GM12878 (cell line): ENCODE data around the gene CCDC197. TPM values are rescaled to one million over a fixed set of nuclear protein-coding genes. Genes with fewer than 3 reads are reported as not detected.

Source experiments
- BMI1 ChIP-seq: fragments of 450-650 bp; IDR thresholded peaks from 2 replicates; pipeline ENCODE4 v1.6.1; 2016; ENCODE audit warnings: mild to moderate bottlenecking, moderate library complexity, borderline replicate concordance
- CEBPB ChIP-seq, 2 experiments: fragments of 150-350 bp in 1 of 2; IDR thresholded peaks; 2 replicates each; pipeline ENCODE4 v1.6.1; 2012 to 2014; ENCODE audit warnings: low read depth in 2 of 2, low read length in 2 of 2, borderline replicate concordance in 1 of 2, inconsistent platforms in 1 of 2
- CHD2 ChIP-seq: IDR thresholded peaks from 2 replicates; pipeline ENCODE4 v1.6.1; 2011; ENCODE audit warnings: low read depth, low read length, improper control_type of control experiment, borderline replicate concordance
- ETV6 ChIP-seq, 2 experiments: fragments of 450-650 bp in 1 of 2; IDR thresholded peaks in 1 of 2; conservative IDR thresholded peaks in 1 of 2; 2 replicates each; pipeline ENCODE4 v1.6.1; 2014; ENCODE audit warnings: antibody characterized with exemption in 1 of 2, borderline replicate concordance in 1 of 2, low read depth in 1 of 2, mild to moderate bottlenecking in 1 of 2, moderate library complexity in 1 of 2
- EZH2 ChIP-seq: IDR thresholded peaks from 2 replicates; pipeline ENCODE4 v1.6.1; 2012; ENCODE audit warnings: low read depth, mild to moderate bottlenecking, control low read depth, inconsistent platforms, low read length, borderline replicate concordance; ENCODE audit not compliant: control insufficient read depth
- IRF4 ChIP-seq: IDR thresholded peaks from 2 replicates; pipeline ENCODE4 v1.6.1; 2011; ENCODE audit warnings: low read depth, low read length
- JUNB ChIP-seq: IDR thresholded peaks from 2 replicates; pipeline ENCODE4 v1.6.1; 2016; ENCODE audit warnings: antibody characterized with exemption, mild to moderate bottlenecking
- NR2C2 ChIP-seq: IDR thresholded peaks from 2 replicates; pipeline ENCODE4 v1.6.1; 2011; ENCODE audit warnings: borderline replicate concordance, low read depth; ENCODE audit not compliant: control insufficient read depth, insufficient read length
- NRF1 ChIP-seq: conservative IDR thresholded peaks from 2 replicates; pipeline ENCODE4 v1.6.1; 2011; ENCODE audit warnings: mild to moderate bottlenecking, low read depth, low read length, improper control_type of control experiment
- SREBF1 ChIP-seq: IDR thresholded peaks from 2 replicates; pipeline ENCODE4 v1.6.1; 2012; ENCODE audit warnings: mild to moderate bottlenecking, low read length
- TBL1XR1 ChIP-seq: IDR thresholded peaks from 2 replicates; pipeline ENCODE4 v1.6.1; 2012; ENCODE audit warnings: low read depth, low read length, improper control_type of control experiment
- polyA plus RNA-seq, 11 experiments: library from polyadenylated mRNA; depleted of rRNA in 4 of 11; unstranded in 6 of 11; stranded (reverse) in 5 of 11; fragments of >200 nt; fragmentation: Nextera tagmentation in 4 of 11; fragmentation: Illumina TruSeq in 1 of 11; extraction: Ambion mirVana in 4 of 11; extraction: Trizol in 1 of 11; gene quantifications; 1 replicate in 1 of 11; 2 replicates in 10 of 11; pipeline versions ENCODE4 v1.2.1 to v1.2.3, GENCODE V29; 2011 to 2016; ENCODE audit warnings: inconsistent platforms in 2 of 11, missing spikeins in 2 of 11, low read depth in 1 of 11
- total RNA-seq, 4 experiments: library from RNA; depleted of rRNA in 3 of 4; stranded (reverse); fragments of >200 nt in 3 of 4; fragmentation: Illumina TruSeq in 1 of 4; extraction: Trizol in 1 of 4; gene quantifications; 2 replicates each; pipeline versions ENCODE4 v1.2.1 to v1.2.3, GENCODE V29; 2013 to 2021
- TF ChIP-seq, protein P1 (sequence below): fragments of 450-650 bp; IDR thresholded peaks from 2 replicates; pipeline ENCODE4 v1.6.1; 2018; ENCODE audit warnings: mild to moderate bottlenecking, low read depth, moderate library complexity; ENCODE audit not compliant: partially characterized antibody
- TF ChIP-seq, protein P2 (sequence below): fragments of 450-650 bp; IDR thresholded peaks from 2 replicates; pipeline ENCODE4 v1.6.1; 2017; ENCODE audit warnings: mild to moderate bottlenecking
- TF ChIP-seq, protein P3 (sequence below): IDR thresholded peaks from 2 replicates; pipeline ENCODE4 v1.6.1; 2011; ENCODE audit warnings: borderline replicate concordance, low read depth, mild to moderate bottlenecking, moderate library complexity, mixed read lengths, low read length; ENCODE audit not compliant: insufficient read depth; ENCODE audit errors: extremely low read length
- TF ChIP-seq, protein P4 (sequence below): fragments of 450-650 bp; IDR thresholded peaks from 2 replicates; pipeline ENCODE4 v1.6.1; 2016; ENCODE audit warnings: mild to moderate bottlenecking
- TF ChIP-seq, protein P5 (sequence below): fragments of 450-650 bp; IDR thresholded peaks from 2 replicates; pipeline ENCODE4 v1.6.1; 2017; ENCODE audit warnings: mild to moderate bottlenecking, moderate library complexity

Gene CCDC197
- total and polyA plus RNA-seq, 10 of the 15 experiments (the other 5 are each of a cell fraction or from before 2014, with no cell fraction given), result 0.12 TPM; not detected in 9

DNA sequence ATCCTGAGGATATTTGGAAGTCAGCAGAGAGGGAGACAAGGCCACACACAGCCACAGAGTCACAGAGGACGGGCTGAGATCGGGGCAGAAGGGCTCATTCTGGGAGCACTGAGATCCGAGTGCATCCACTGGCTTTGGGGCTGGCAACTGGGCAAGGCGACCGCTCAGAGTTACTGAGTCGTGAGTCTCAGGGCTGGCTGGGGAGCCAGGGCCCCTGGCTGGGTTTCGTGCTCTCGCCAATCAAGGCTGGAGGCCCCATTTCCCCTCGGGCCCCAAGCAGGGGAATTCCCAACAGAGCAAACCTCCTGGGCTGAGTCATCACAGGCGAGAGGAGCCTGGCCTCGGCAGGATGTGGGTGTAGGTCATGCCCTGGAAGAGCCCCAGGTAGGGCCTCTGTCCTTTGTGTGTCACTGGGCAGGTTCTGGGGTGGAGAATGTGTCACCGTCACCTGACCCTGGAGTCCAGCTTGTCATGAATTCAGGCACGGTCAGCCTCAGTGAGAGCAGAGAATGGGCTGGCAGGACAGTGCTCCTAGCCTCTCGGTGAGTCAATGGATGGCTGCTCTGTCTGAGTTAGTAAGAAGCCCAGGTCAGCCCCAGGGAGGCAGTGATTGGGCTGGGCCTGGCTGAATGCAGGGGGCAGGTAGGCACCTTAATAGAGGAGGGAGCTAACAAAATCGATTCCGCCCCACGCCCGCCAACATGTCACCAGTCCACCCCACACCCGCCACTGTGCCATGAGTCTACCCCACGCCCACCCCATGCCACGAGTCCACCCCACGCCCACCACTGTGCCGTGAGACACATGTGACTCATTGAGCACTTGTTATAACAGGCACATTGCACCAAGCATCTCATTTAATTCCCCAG is 37.6 kb upstream of the CCDC197 start (continued):
- peak; percentile 97 for TF ChIP-seq JUNB
- peak; percentile 100 for TF ChIP-seq TBL1XR1
- no peak for TF ChIP-seq SREBF1
- TF ChIP-seq NRF1, result no peak
- TF ChIP-seq, protein P1, sequence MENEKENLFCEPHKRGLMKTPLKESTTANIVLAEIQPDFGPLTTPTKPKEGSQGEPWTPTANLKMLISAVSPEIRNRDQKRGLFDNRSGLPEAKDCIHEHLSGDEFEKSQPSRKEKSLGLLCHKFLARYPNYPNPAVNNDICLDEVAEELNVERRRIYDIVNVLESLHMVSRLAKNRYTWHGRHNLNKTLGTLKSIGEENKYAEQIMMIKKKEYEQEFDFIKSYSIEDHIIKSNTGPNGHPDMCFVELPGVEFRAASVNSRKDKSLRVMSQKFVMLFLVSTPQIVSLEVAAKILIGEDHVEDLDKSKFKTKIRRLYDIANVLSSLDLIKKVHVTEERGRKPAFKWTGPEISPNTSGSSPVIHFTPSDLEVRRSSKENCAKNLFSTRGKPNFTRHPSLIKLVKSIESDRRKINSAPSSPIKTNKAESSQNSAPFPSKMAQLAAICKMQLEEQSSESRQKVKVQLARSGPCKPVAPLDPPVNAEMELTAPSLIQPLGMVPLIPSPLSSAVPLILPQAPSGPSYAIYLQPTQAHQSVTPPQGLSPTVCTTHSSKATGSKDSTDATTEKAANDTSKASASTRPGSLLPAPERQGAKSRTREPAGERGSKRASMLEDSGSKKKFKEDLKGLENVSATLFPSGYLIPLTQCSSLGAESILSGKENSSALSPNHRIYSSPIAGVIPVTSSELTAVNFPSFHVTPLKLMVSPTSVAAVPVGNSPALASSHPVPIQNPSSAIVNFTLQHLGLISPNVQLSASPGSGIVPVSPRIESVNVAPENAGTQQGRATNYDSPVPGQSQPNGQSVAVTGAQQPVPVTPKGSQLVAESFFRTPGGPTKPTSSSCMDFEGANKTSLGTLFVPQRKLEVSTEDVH, result no peak
- TF ChIP-seq, protein P2, sequence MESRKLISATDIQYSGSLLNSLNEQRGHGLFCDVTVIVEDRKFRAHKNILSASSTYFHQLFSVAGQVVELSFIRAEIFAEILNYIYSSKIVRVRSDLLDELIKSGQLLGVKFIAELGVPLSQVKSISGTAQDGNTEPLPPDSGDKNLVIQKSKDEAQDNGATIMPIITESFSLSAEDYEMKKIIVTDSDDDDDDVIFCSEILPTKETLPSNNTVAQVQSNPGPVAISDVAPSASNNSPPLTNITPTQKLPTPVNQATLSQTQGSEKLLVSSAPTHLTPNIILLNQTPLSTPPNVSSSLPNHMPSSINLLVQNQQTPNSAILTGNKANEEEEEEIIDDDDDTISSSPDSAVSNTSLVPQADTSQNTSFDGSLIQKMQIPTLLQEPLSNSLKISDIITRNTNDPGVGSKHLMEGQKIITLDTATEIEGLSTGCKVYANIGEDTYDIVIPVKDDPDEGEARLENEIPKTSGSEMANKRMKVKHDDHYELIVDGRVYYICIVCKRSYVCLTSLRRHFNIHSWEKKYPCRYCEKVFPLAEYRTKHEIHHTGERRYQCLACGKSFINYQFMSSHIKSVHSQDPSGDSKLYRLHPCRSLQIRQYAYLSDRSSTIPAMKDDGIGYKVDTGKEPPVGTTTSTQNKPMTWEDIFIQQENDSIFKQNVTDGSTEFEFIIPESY, result peak; percentile 60; the same call in 1 of the 2 replicates
- TF ChIP-seq, protein P3, sequence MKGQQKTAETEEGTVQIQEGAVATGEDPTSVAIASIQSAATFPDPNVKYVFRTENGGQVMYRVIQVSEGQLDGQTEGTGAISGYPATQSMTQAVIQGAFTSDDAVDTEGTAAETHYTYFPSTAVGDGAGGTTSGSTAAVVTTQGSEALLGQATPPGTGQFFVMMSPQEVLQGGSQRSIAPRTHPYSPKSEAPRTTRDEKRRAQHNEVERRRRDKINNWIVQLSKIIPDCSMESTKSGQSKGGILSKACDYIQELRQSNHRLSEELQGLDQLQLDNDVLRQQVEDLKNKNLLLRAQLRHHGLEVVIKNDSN, result peak; percentile 60
- TF ChIP-seq CHD2, result peak; percentile 91
- TF ChIP-seq, protein P4, sequence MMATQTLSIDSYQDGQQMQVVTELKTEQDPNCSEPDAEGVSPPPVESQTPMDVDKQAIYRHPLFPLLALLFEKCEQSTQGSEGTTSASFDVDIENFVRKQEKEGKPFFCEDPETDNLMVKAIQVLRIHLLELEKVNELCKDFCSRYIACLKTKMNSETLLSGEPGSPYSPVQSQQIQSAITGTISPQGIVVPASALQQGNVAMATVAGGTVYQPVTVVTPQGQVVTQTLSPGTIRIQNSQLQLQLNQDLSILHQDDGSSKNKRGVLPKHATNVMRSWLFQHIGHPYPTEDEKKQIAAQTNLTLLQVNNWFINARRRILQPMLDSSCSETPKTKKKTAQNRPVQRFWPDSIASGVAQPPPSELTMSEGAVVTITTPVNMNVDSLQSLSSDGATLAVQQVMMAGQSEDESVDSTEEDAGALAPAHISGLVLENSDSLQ, result peak; percentile 56
- TF ChIP-seq EZH2, result 0 out of 2 replicates have a peak, but pooled peaks have one; percentile 53
- TF ChIP-seq, protein P5, sequence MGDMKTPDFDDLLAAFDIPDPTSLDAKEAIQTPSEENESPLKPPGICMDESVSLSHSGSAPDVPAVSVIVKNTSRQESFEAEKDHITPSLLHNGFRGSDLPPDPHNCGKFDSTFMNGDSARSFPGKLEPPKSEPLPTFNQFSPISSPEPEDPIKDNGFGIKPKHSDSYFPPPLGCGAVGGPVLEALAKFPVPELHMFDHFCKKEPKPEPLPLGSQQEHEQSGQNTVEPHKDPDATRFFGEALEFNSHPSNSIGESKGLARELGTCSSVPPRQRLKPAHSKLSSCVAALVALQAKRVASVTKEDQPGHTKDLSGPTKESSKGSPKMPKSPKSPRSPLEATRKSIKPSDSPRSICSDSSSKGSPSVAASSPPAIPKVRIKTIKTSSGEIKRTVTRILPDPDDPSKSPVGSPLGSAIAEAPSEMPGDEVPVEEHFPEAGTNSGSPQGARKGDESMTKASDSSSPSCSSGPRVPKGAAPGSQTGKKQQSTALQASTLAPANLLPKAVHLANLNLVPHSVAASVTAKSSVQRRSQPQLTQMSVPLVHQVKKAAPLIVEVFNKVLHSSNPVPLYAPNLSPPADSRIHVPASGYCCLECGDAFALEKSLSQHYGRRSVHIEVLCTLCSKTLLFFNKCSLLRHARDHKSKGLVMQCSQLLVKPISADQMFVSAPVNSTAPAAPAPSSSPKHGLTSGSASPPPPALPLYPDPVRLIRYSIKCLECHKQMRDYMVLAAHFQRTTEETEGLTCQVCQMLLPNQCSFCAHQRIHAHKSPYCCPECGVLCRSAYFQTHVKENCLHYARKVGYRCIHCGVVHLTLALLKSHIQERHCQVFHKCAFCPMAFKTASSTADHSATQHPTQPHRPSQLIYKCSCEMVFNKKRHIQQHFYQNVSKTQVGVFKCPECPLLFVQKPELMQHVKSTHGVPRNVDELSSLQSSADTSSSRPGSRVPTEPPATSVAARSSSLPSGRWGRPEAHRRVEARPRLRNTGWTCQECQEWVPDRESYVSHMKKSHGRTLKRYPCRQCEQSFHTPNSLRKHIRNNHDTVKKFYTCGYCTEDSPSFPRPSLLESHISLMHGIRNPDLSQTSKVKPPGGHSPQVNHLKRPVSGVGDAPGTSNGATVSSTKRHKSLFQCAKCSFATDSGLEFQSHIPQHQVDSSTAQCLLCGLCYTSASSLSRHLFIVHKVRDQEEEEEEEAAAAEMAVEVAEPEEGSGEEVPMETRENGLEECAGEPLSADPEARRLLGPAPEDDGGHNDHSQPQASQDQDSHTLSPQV, result peak; percentile 82; the same call in 1 of the 2 replicates
- TF ChIP-seq CEBPB (IDR thresholded peaks at IDR 0.05; ENCODE audit: borderline replicate concordance in 1 of 2, low read depth in 2 of 2, low read length in 2 of 2), result no peak; a peak in 1 of 4 replicates
- peak; percentile 76; the same call in 1 of the 2 replicates for TF ChIP-seq BMI1
- peak in 1 of 2 experiments; percentile 98; a peak in 2 of 4 replicates for TF ChIP-seq ETV6 (conservative IDR thresholded peaks at IDR 0.05 in 1 of 2, IDR thresholded peaks at IDR 0.05 in 1 of 2; ENCODE audit: borderline replicate concordance in 1 of 2, low read depth in 1 of 2)
- peak; percentile 94 for TF ChIP-seq IRF4
- TF ChIP-seq NR2C2, result no peak
